Skeletal muscle satellite cell (primary cell): ENCODE data around the gene PIH1D1. TPM values are rescaled to one million over a fixed set of nuclear protein-coding genes. Genes with fewer than 3 reads are reported as not detected.
A peak's percentile ranks its signal among the peaks of the same experiment; 100 is the strongest.

Experiments
- H3K27me3 ChIP-seq: 2 replicates; pipeline ENCODE4 v1.7.0; 2013; ENCODE audit warnings: low read length; ENCODE audit not compliant: control insufficient read depth, insufficient read depth
- H3K36me3 ChIP-seq: 2 replicates; pipeline ENCODE4 v1.7.0; 2013; ENCODE audit warnings: mild to moderate bottlenecking, control low read depth, low read length; ENCODE audit not compliant: insufficient read depth
- H3K4me1 ChIP-seq: 2 replicates; pipeline ENCODE4 v1.7.0; 2013; ENCODE audit warnings: low read length; ENCODE audit not compliant: control insufficient read depth, insufficient read depth
- H3K4me2 ChIP-seq: 2 replicates; pipeline ENCODE4 v1.7.0; 2013; ENCODE audit warnings: mild to moderate bottlenecking, low read length
- H3K4me3 ChIP-seq: 2 replicates; pipeline ENCODE4 v1.7.0; 2013; ENCODE audit warnings: low read length
- H3K9ac ChIP-seq: 2 replicates; pipeline ENCODE4 v1.7.0; 2013; ENCODE audit warnings: mild to moderate bottlenecking, low read depth, low read length, moderate library complexity
- H3K9me3 ChIP-seq: replicated peaks from 2 replicates; pipeline ENCODE4 v1.7.0; 2013; ENCODE audit warnings: mild to moderate bottlenecking, control low read depth, low read length
- total RNA-seq: library from RNA; depleted of rRNA; stranded (reverse); fragments of >200 nt; gene quantifications from 2 replicates; pipeline ENCODE4 v1.2.3, GENCODE V29; 2012; rRNA removed

PIH1D1 gene
- total RNA-seq = 101 and 113 TPM in 2 replicates

DNA sequence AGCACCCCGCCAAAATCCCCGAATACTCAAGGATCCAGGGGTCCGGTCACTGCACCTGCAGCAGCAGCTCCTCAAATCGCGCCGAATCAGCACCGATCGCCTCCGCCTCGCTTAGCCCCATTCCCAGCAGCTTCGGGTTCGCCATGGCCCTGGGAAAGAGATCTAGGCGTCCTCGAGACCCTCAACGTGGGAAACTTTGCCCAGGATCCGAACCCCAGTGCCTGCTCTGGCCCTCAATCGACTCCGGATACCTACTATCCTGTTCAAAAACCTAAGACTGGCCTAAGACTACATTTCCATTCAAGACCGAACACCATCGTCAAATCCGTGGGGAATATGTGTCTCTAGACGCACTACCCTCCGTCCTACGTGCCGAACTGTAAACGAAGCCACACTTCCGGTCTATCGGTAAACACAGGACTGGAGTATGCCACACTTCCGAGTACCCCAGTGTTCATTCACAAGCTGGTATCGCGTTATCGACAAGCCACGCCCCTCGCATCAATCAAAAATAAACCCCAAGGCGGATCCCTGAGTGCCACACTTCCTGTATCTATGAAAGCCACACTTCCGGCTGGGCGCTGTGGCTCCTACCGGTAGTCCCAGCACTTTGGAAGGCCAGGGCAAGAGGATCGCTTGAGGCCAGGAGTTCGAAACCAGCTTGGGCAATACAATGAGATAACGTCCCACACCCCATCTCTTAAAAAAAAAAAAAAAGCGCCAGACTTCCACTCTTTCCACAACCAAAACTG lies at the start of gene PIH1D1:
Gene PIH1D1, minus strand, starts transcription at position 385 of the 752 bp plus-strand sequence. Its CDS starts 240 bp downstream, at position 145.
- Histone ChIP-seq H3K4me3 (peak within 1 kb of the TSS; percentile 84), H3K4me1 (peaks cover 21% of the 10 kb centered on the region), H3K4me2 (peak within 1 kb of the TSS; percentile 91), H3K9me3 (no peaks in the 10 kb centered on the region), H3K36me3 (peaks cover 8% of the 10 kb centered on the region), H3K9ac (peak within 1 kb of the TSS; percentile 94), H3K27me3 (no peaks in the 10 kb centered on the region)

DNA sequence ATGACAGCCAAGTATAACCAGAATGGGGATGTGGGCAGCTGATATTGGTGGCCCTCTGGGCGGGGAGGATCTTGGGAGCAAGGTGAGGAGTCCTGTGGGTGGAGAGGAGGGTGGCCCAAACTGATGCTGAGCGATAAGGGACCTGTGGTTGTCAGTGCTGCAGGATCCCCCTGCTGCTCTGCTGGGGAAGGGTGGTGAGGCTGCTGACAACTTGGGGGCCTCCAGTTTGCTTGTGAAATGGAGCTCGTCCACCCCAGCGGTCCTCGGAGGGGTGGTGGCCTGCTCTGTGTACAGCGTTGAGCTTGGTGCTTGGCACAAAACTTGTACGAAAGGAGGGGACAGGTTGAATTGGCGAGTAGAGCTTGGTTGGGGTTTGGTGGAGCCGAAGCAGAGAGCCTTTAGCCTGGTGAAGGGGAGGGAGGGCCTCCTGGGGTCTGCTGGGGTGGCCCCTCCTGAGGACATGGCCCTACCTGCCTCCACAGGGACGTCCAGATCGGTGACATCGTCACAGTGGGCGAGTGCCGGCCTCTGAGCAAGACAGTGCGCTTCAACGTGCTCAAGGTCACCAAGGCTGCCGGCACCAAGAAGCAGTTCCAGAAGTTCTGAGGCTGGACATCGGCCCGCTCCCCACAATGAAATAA lies 47.5 kb upstream of the PIH1D1 start:
- peaks cover 25% of the 10 kb centered on the region for H3K4me1 ChIP-seq
- H3K4me3 ChIP-seq = no peak overlapping the region
- no peaks in the 10 kb centered on the region for H3K9me3 ChIP-seq
- H3K4me2 ChIP-seq = peak overlapping the region; percentile 92
- no peaks in the 10 kb centered on the region for H3K27me3 ChIP-seq
- peaks cover 33% of the 10 kb centered on the region for H3K36me3 ChIP-seq
- H3K9ac ChIP-seq = peak overlapping the region; percentile 100

DNA sequence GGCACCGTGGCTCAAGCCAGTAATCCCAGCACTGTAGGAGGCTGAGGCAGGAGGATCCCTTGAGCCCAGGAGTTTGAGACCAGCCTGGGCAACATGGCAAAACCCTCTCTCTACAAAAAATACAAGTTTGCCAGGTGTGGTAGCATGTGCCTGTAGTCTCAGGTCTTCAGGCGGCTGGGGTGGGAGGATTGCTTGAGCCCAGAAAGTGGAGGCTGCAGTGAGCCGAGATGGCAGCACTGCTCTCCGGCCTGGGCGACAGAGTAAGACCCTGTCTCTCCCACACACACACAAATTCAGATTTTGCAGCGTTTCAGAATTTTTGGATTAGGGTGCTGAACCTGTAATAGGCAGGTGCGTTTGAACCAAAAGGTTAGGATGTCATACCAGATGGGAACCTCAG lies 46.9 kb upstream of the PIH1D1 start:
- Histone ChIP-seq H3K4me2 (peak overlapping the region; percentile 92), H3K4me3 (peak overlapping the region; percentile 77), H3K27me3 (no peaks in the 10 kb centered on the region), H3K9ac (peak overlapping the region; percentile 100), H3K9me3 (no peaks in the 10 kb centered on the region), H3K36me3 (peaks cover 33% of the 10 kb centered on the region), H3K4me1 (peaks cover 23% of the 10 kb centered on the region)

DNA sequence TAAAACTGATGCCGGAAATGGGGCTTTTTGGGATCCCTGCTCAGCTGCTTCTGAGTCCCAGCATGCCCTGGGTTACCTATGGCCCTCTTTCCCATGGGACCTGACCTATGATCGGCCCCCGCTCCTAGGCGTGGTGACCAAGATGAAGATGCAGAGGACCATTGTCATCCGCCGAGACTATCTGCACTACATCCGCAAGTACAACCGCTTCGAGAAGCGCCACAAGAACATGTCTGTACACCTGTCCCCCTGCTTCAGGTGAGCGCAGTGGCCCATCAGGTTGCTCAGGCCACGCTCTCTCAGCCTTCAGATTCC lies 46.1 kb upstream of the PIH1D1 start:
- peaks cover 38% of the 10 kb centered on the region for H3K36me3 ChIP-seq
- H3K9me3 ChIP-seq = no peaks in the 10 kb centered on the region
- peak overlapping the region; percentile 100 for H3K9ac ChIP-seq
- H3K4me2 ChIP-seq = peak overlapping the region; percentile 92
- peaks cover 19% of the 10 kb centered on the region for H3K4me1 ChIP-seq
- H3K27me3 ChIP-seq = no peaks in the 10 kb centered on the region
- peak overlapping the region; percentile 77 for H3K4me3 ChIP-seq

DNA sequence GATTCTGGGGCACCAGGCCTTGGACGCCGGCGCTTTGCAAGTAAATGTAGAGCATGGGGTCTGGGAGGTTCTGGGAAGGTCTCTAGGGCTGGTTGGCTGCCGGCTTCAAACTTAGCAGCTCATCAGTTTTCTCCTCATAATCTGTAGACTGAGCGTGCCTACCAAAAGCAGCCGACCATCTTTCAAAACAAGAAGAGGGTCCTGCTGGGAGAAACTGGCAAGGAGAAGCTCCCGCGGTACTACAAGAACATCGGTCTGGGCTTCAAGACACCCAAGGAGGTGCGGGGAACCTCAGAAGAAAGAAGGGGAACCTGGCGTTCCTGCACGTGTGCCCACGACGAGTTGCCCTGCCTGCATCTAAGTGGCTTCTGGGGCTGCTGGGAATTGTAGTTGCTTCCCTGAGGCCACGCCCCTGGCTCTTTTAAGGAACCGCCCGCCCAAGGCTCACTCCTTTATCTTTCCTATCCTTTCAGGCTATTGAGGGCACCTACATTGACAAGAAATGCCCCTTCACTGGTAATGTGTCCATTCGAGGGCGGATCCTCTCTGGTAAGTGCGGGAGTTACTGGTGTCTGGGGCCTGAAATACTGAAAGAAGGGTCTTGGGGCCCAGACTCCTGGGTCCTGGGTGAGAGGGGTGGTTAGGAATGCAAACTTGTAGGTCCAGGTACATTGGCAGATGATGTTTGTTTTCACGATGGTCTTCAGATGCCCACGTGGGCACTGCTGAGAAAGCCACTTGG lies 45.6 kb upstream of the PIH1D1 start:
- H3K4me2 ChIP-seq = peak overlapping the region; percentile 92

DNA sequence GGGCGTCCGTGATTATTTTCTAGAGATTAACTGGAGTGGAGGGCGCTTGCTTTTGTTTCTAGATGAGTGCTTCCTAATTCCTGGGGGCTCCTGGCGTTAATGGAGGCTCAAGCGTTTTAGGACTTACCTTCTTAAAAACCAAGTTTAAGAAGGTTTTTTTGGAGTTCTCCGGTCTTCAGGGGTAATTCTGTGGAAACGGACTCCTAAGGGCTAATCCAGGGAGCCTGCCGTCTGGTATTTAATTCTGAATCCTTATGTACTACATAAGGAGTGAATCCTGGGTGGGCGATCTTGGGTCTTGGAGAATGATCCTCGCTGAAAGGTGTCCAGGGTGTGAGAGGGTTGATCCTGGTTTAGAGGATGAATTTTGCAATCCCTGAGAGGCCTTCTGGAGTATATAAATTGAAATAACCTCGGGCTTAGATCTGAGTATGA lies 45.0 kb upstream of the PIH1D1 start:
- peaks cover 50% of the 10 kb centered on the region for H3K36me3 ChIP-seq
- no peaks in the 10 kb centered on the region for H3K9me3 ChIP-seq
- peaks cover 19% of the 10 kb centered on the region for H3K4me1 ChIP-seq
- peak overlapping the region; percentile 77 for H3K4me3 ChIP-seq
- H3K4me2 ChIP-seq = peak overlapping the region; percentile 92
- no peaks in the 10 kb centered on the region for H3K27me3 ChIP-seq
- H3K9ac ChIP-seq = peak overlapping the region; percentile 100

More for the DNA sequence above, 45.6 kb upstream of the PIH1D1 start:
- Histone ChIP-seq H3K4me1 (peaks cover 19% of the 10 kb centered on the region), H3K9me3 (no peaks in the 10 kb centered on the region), H3K27me3 (no peaks in the 10 kb centered on the region), H3K36me3 (peaks cover 44% of the 10 kb centered on the region), H3K4me3 (peak overlapping the region; percentile 77), H3K9ac (peak overlapping the region; percentile 100)

DNA sequence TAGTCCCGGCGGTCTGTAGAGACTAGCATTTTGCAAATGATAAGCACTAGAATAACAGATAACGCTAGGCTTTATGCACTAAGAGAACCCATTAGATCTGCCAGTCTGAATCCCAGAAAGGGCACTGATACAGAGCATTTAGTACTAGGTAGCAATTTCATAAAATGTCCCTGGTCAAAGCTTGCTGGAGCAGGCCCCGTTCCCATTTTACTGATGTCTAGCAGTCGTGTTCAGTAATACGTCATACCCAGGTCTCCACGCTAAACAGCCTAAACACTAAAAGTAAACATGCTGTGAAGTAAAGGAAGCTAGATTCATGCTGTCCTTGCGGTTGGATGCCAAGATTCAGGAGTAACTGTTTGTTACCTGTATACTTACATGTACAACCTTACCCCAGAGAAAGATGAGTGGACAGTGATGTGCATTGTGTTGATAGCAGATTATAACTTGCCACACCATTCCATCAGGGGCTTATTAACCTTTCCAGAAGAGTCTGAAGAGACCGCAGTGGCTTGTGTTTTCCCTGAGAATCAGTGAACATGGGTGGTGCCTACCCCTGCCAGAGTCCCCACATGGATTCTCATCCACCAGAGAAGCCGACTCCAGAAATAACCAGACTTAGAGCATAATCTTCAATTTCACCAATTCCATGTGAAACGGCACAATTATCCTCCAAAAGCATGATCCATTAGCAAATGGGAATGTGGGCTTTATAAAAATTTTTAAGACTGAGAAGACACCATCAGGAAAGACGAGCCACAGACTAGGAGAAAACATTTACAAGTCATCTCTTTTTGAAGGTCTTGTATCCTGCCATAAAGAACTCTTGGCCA lies 41.2 kb upstream of the PIH1D1 start:
- H3K4me1 ChIP-seq = peaks cover 22% of the 10 kb centered on the region
- no peaks in the 10 kb centered on the region for H3K27me3 ChIP-seq
- H3K9ac ChIP-seq = no peak overlapping the region
- H3K9me3 ChIP-seq = no peaks in the 10 kb centered on the region
- no peak overlapping the region for H3K4me3 ChIP-seq
- H3K36me3 ChIP-seq = peaks cover 62% of the 10 kb centered on the region
- H3K4me2 ChIP-seq = no peak overlapping the region

DNA sequence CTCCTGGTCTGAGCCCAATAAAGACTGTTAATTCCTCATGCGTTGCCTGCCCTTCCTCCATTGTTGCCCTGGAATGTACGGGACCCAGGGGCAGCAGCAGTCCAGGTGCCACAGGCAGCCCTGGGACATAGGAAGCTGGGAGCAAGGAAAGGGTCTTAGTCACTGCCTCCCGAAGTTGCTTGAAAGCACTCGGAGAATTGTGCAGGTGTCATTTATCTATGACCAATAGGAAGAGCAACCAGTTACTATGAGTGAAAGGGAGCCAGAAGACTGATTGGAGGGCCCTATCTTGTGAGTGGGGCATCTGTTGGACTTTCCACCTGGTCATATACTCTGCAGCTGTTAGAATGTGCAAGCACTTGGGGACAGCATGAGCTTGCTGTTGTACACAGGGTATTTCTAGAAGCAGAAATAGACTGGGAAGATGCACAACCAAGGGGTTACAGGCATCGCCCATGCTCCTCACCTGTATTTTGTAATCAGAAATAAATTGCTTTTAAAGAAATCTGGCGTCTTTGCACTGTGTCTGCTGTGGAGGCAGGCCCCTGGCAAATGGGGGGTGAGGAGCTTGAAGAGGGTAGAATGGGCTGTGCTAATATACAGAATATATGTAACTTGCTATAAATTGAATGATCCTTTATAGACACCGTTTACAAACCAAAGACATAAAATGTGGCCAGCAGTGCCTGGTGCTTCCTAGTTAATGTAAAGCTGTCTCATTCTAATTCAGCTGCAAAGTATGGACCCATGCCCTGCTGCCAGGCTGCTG lies 40.4 kb upstream of the PIH1D1 start:
- Histone ChIP-seq H3K4me1 (peaks cover 17% of the 10 kb centered on the region), H3K4me2 (no peak overlapping the region), H3K4me3 (no peak overlapping the region), H3K36me3 (peaks cover 54% of the 10 kb centered on the region), H3K9ac (no peak overlapping the region), H3K9me3 (no peaks in the 10 kb centered on the region), H3K27me3 (no peaks in the 10 kb centered on the region)

DNA sequence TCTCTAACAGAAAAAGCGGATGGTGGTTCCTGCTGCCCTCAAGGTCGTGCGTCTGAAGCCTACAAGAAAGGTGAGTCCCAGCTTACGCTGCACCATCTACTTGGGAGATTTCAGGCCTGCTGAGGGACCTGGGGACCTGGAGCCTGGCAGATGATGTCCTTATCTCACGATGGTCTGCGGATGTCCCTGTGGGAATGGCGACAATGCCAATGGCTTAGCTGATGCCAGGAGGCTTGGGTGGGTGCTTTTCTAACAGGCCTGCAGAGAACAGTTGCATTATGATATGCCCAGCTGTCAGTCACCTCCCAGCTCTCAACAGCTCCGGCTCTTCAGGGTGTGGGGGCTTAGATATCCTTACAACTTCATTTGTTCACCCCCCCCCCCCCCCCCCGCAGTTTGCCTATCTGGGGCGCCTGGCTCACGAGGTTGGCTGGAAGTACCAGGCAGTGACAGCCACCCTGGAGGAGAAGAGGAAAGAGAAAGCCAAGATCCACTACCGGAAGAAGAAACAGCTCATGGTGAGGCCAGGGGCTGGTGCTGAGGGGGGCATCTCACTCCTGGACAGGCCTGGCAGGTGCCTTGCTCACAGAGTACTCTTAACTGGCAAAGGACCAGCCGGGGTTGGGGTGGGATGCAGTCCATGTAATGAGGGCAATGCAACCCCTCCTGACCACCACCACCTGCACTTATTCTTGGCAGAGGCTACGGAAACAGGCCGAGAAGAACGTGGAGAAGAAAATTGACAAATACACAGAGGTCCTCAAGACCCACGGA lies 39.6 kb upstream of the PIH1D1 start:
- Histone ChIP-seq H3K4me1 (peaks cover 17% of the 10 kb centered on the region), H3K4me3 (no peak overlapping the region), H3K27me3 (no peaks in the 10 kb centered on the region), H3K36me3 (peaks cover 54% of the 10 kb centered on the region), H3K9ac (peak overlapping the region; percentile 100), H3K9me3 (no peaks in the 10 kb centered on the region), H3K4me2 (peak overlapping the region; percentile 93)
